HG02981 (cell line): ENCODE measurements around the gene SSTR1.
"Not testable (repeated sequence)": the region's sequence is repeated elsewhere in the genome, so short reads cannot be mapped to it uniquely, and the experiment has no call there.

ENCODE experiments used
- ATAC-seq: cut with Tn5 transposase; IDR thresholded peaks from one replicate; pipeline ENCODE4 v1.9.1; 2021; ENCODE audit warnings: mild to moderate bottlenecking, moderate library complexity; ENCODE audit not compliant: unreplicated experiment

Gene SSTR1, protein sequence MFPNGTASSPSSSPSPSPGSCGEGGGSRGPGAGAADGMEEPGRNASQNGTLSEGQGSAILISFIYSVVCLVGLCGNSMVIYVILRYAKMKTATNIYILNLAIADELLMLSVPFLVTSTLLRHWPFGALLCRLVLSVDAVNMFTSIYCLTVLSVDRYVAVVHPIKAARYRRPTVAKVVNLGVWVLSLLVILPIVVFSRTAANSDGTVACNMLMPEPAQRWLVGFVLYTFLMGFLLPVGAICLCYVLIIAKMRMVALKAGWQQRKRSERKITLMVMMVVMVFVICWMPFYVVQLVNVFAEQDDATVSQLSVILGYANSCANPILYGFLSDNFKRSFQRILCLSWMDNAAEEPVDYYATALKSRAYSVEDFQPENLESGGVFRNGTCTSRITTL

DNA sequence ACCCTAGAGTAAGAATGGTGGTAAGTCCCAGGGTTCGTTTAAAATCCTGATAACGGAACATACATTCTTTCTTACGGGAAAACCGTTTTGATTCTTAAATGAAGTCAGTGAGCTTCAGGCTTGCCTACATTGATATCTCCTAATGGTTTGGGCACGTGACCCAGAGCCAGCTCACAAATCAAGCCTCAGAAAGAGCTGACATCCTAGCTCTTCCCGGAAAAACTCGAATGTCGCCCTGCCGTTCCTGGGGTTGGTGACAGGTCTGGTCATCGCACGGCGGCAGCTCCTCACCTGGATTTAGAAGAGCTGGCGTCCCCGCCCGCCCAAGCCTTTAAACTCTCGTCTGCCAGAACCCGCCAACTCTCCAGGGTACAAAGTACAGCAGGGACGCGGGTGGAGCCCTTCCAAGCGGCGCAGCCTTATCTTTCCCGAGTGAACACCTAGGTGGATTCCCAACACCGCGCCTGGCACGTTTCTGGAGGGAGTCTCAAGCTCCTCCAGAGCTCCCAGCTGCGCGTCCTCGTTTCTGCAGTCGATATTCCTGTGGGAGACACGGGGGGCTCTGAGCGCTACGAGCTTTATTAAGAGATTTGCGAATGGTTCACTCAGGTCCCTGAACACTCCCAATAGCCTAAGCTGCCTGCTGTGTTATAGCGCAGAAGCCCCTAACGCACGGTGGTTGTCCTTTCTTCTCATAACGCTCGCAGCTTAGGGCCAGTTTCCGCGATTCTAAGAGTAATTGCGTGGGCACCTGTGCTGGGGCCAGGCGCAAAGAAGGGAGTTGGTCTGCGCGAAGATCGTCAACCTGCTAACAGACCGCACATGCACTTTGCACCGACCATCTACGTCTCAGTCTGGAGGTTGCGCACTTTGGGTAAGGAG, at the start of gene SSTR1:
Gene SSTR1 (plus strand): TSS at position 169 of the 882 bp plus-strand sequence. CDS start 1,486 bp downstream, outside the sequence.
- ATAC-seq, result no peak

DNA sequence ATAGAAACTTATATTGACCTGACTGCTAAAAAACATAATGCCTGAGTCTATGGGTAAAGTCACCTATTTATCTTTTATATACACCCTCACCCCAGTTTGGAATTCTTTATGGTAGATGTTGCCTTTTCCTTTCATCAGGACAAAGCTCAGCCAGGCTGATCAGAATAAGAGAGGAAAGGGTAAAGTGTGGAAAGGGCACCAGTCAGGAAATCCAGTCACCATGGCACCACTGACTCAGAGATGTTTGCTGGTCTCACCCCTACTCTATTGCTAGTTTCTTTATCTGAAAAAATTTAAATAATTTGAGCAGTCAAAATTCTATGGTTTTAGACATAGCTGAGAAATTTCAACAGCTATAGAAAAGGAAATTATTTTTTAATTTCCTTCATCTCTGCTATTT, 49.2 kb upstream of the SSTR1 start:
- no peak for ATAC-seq

DNA sequence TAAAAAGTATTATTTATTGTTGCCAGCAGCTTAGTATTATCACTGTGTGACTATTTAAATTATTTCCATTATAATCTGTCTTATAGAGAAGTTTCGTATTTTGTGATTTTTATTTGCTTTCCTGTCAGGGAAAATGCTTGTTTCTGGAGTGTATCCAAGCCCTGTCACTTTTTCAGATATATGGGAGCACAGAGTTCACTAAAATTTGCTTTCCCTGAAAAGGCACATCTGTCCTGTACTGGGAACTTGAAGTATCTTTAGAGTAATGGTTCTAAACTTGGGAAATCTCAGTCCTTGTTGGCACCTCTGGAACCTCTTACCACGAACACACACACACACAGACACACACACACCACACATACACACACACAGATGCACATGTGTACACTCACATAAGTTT, 39.3 kb upstream of the SSTR1 start:
- ATAC-seq, result no peak

DNA sequence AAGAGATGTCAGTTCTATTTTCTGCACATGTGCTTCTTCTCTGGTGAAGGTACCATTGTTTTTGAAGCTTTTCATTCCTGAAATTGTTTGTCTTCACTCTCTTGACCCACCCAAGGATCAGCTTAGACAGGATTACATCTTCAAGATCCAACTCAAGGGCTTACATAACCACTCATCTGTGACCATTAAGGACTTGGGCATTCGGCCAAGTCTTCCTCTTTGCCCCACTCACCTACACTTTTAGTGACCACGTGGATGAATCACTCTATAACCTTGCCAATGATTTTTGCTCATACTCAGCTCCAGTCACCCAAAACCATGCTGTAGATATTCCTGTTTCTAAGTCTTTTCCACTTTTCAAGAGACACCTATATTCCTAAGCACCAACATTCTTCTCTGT, 36.5 kb upstream of the SSTR1 start:
- no peak for ATAC-seq

DNA sequence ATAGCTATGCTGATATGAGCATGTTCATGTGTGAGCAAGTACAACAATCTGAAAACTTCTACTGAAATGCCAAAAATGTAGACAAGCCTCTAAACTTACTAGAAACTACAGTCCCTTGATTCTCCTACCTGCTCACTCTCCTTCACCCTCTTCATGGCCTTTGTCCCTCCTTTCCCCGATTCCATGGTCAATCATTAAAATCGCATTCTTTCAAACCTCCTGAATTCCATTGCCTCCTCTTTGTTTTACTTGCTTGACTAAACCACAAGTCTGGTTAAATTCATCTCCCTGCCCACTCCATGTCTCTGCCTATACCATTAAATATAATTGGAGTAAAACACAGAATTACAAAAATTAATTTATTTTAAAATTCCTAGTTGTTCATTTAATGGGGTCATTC, 33.0 kb upstream of the SSTR1 start:
- ATAC-seq, result no peak

DNA sequence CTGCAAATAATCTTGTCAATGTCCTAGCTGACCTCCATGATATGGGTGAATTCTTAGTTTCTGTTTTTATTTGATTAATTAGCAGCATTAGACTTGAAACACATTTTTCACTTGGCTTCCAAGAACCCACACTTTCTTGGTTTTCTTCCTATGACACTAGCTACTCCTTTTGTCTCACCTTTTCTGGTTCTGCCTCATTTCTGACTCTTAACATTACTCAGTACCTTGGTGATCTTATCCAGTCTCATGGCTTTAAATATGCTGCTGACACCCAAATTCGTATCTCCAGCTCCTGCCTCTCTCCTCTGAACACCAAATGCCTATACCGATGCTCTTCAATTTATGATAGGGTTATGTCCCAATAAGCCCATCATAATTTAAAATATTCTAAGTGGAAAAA, 32.0 kb upstream of the SSTR1 start:
- ATAC-seq, result no peak

DNA sequence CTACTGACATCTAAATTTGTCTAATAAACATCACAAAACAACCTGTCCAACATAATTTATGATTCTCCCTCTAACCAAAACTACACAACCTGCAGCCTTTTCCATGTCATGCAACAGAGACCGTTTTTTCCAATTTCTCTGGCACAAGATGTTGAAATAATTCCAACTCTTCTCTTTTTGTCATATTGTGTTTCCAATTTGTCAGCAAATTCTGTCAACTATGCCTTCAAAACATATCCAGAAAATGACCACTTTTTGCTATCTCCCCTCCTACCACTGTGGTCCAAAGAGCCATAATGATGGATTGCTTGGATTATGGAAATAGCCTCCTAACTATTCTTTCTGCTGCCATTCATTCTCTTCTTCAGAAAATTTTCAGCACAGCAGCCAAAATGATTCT, 31.3 kb upstream of the SSTR1 start:
- ATAC-seq, result no peak

DNA sequence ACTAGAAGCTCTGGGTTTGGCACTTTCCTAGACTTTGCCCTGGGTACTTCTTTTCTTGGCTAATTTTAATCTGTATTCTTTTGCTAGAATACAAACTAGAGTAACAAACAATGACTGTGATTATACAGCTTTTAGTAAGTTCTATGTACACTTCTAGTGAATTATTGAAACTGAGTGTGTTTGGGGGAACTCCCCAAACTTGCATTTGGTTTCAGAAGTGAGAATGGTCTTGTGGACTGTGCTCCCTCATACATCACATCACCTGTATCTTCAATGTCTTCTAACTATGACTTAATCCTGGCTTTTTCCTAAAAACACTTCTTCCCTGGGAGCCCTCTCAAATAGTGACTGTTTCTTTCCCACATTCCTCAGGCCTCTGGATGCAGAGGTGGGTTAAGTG, 23.6 kb upstream of the SSTR1 start:
- ATAC-seq, result no peak

DNA sequence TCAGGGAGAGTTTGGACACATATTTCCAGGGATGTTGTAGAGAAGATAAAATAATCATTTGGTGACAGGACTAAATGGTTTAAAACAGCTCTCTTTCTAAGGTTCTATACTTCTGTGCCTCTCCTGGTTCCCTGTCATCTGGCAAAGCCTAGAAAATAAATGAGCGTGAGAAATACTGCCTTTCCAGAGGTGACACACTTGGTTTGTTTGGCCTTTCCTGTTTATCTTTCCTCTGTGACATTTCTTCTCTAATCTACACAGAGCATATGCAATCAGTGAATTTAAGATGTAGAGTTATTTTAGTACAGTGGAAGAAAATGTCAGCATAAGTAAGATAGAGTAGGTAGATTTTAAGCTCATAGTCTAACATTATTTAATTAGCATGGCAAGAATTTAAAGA, 22.0 kb upstream of the SSTR1 start:
- ATAC-seq, result no peak

DNA sequence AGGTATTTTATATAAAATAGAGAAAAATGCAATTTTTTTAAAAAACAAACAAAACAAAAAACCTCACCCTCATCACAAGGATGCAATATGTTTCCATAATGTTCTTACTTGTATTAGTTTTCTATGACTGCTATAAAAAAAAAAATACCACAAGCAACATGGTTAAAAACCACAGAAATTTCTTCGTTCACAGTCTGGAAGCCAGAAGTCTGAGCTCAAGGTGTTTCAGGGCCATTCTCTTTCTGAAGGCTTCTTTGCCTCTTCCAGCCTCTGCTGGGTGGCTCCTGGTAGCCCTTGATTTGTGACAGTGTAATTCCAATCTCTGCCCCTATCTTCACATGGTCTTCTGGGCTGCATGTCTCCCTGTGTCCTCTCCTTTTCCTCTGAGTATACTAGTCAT, 21.5 kb upstream of the SSTR1 start:
- ATAC-seq, result no peak

DNA sequence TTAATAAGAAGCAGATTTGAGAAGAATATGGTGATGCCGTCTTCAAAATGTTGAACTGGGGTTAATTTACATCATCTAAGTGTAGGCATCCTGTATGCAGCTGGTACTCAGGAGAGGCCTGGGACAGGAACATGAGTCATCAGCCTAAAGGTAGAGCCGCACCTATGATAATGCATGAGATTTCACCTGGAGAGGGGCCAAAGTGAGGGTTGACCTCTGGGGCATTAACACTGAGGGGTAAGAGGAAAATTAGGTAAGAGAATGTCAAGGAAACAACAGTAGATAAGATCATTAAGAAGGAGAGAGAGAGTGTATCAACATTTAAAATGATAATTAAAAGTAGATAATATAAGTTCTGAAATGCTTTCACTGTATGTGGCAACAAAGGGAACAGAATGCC, 20.2 kb upstream of the SSTR1 start:
- ATAC-seq, result no peak

DNA sequence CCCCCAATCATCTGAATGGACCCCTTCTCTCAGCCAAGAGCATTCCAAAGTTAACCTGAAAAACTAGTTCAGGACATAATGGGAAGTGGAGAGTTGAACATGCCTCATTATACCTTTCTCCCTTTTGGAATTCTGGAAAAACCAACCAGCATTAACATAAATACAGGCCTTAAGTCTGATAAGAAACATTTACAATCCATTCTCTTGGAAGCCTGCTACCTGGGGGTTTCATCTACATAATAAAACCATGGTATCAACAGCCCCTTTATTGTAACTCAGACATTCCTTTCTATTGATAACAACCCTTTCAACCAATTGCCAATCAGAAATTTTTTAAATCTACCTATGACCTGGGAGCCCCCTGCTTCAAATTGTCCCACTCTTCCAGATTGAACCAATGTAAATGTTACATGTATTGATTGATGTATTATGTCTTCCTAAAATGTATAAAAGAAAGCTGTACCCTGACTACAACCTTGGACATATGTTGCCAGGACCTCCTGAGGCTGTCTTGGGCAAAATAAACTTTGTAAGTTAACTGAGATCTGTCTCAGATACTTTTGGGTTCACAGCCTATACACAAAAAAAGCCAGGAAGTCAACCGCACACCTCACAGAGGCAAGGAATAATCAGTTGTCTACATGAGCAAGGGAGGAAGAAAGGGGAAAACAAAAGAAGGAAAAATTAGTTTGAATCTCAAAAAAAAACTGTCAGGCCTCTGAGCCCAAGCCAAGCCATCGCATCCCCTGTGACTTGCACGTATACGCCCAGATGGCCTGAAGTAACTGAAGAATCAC, 17.6 kb upstream of the SSTR1 start:
- ATAC-seq, result no peak

DNA sequence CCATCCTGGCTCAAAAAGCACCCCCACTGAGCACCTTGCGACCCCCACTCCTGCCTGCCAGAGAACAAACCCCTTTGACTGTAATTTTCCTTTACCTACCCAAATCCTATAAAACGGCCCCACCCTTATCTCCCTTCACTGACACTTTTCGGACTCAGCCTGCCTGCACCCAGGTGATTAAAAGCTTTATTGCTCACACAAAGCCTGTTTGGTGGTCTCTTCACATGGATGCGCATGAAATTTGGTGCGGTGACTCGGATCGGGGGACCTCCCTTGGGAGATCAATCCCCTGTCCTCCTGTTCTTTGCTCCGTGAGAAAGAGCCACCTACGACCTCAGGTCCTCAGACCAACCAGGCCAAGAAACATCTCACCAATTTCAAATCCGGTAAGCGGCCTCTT, 16.9 kb upstream of the SSTR1 start:
- ATAC-seq, result not testable (repeated sequence)

DNA sequence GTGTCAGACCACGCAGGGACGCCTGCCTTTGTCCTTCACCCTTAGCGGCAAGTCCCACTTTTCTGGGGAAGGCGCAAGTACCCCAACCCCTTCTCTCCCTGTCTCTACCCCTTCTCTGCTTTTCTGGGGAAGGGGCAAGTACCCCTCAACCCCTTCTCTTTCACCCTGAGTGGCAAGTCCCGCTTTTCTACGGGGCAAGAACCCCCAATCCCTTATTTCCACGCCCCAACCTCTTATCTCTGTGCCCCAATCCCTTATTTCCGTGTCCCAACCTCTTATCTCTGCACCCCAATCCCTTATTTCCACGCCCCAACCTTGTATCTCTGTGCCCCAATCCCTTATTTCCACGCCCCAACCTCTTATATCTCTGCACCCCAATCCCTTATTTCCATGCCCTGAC, 16.2 kb upstream of the SSTR1 start:
- not testable (repeated sequence) for ATAC-seq

DNA sequence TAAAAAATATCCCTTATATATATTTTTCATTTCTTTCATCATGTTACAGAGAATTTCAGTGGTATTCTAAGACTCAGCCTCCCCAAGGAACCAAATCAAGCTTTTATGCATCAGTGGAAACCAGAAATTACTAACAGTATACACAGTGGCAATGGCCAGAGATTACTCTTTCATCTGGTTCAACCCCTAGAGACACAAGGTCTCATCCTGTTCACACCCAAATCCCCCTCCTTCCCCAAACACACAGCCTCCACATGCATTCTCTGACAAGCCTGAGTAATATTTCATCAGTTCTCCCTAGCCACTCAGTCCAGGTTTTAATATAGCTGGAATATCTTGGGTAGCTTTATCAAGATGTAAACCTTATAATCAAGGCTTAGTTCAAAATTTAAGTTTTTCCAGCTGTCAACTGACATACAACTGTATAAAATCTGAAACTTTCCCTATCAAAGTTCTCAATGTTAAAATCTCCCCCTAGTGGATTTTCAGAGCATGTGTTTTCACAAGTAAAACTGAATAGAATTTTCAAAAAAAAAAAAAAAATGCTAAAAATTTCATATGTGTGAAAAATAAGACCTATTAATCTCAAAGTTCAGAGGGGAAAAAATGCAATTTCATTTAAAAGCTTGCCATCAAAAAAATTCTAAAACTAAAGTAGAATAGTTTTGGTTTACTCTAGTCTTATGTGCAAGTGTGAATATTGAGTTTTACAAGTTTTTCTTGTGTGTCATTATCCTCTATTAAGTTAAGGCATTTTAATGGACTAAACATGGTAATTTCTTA, 10.5 kb upstream of the SSTR1 start:
- no peak for ATAC-seq

DNA sequence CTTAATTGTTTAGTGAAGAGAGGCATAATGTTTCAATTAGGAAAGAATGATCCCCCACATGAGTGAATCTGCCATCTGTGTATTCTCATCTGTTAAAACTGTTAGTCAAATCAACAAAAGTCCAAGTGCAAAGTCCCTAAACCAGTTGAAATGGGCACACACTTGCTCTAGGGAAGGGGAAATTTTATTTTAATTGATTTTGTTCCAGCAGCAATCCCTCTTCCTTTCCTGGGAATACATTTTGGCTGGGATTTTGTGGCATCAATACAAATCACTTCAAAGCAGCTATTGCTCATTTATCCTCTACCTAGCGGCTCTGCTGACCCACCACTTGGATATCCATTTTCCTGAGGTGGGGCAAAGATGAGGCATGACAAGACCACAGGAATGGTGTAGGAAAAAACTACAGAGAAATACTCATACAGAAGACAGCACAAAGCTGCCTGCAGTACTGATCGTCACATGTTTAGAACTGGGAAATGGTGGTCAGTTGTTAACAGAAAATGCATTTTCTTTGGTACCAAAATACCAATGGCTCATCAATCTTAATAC, 9.8 kb upstream of the SSTR1 start:
- no peak for ATAC-seq

DNA sequence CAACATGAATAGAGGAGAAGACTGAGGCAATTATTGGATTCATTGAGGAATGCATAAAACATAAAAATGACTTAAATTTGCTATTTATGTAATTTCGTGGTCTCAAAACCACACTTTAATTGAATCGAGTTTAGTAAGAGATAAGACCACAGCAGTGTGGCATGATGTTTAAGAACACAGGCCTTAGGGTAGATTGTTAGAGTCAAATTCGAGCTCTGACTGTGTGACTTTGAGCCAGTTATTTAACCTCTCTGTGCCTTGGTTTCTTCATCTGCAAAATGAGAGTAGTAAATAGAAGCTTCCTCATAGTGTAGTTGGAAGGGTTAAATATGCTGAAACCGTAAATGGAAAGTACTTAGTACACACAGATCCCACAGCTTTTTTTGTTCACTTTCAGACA, 9.3 kb upstream of the SSTR1 start:
- ATAC-seq, result no peak

DNA sequence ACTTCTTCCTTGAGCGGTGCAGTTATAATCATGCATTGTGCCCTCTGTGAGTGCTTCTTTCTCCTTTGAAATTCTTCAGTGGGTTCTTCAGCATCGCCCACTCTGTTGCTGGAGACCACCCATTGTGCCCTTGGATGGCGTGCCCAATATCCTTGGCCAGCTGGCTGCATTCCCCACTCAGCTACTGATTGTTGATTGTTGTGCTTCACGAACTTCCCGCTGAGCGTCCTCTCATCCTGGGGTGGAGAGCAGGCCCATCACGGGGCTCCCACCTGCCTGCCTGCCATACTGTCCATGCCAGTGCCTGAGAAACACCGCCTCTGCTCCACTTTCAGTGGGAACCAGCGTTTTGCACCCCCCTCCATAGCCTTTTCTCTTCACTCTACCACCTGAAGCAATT, 8.6 kb upstream of the SSTR1 start:
- ATAC-seq, result no peak

DNA sequence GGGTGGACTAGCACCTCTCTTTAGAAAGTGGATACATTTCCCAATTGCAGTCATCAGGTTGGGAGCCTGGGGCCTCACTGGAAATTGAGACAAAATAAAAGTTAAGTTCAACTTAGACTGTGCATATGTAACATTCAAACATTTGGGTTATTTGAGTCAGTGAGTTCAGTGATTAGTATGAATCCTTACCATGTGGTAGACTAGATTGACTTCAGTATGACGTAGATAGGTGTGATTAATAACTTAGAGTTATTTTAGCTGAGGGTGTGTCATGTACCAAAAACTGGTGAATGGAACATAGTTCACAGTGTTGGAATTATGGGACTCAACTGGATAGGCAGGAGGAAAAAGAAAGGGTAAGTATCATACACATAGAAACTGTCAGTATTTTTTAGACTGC, 8.0 kb upstream of the SSTR1 start:
- no peak for ATAC-seq

DNA sequence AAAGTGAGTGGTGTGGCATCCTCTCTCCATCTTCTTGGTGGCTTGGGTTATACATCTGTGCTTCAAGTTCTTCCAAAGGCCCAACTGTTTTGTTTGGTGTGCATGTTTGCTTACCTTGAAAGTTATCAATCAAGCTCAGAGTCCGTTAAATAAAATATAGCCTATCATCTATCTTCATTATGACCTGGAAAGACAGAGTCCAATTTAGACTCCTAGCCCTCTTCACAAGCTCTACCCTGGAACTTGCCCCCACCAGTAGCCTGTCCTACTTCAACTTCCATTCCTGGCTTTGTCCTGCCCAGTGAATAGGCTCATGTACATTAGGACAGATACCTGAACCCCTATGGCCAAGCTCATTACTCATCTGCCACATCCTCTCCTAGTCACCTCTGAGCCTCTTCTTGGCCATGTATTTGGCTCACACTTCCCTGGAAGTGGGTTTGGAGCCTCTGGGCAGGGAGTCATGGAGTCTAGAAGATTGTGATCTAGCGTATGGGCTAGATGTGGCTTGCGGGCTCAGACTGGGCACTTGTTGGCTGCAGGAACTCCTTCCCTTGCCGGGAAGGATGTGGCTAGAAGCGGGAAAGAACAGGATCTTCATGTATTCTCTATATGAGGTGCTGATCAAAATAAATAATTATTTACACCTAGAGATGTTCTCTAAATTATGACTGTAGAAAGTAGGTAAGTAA, 6.4 kb upstream of the SSTR1 start:
- ATAC-seq, result no peak
